Endothelial cell (in vitro differentiated cells): ENCODE measurements around the gene DXO. TPM values are rescaled to one million over a fixed set of nuclear protein-coding genes. Genes with fewer than 3 reads are reported as not detected.
A peak's percentile ranks its signal among the peaks of the same experiment; 100 is the strongest.

Experiments
- DNase-seq: peaks from one replicate; pipeline ENCODE4 v3.0.0; 2021; ENCODE audit warnings: low spot score
- H3K27ac Mint-ChIP-seq: one replicate; pipeline ENCODE4 v1.8.0; 2021; ENCODE audit warnings: mixed read lengths, inconsistent platforms; ENCODE audit not compliant: unreplicated experiment
- H3K27me3 Mint-ChIP-seq: one replicate; pipeline ENCODE4 v1.8.0; 2021; ENCODE audit warnings: mild to moderate bottlenecking, moderate library complexity, mixed read lengths, inconsistent platforms; ENCODE audit not compliant: unreplicated experiment
- H3K36me3 Mint-ChIP-seq: one replicate; pipeline ENCODE4 v1.8.0; 2021; ENCODE audit warnings: mild to moderate bottlenecking, low read depth, mixed read lengths, inconsistent platforms; ENCODE audit not compliant: unreplicated experiment
- H3K4me1 Mint-ChIP-seq: one replicate; pipeline ENCODE4 v1.8.0; 2021; ENCODE audit warnings: mild to moderate bottlenecking, mixed read lengths, inconsistent platforms; ENCODE audit not compliant: unreplicated experiment
- H3K4me3 Mint-ChIP-seq: one replicate; pipeline ENCODE4 v1.8.0; 2021; ENCODE audit warnings: mild to moderate bottlenecking, mixed read lengths, inconsistent platforms; ENCODE audit not compliant: unreplicated experiment
- H3K9me3 Mint-ChIP-seq: one replicate; pipeline ENCODE4 v1.8.0; 2021; ENCODE audit warnings: mixed read lengths, inconsistent platforms; ENCODE audit not compliant: unreplicated experiment
- CTCF ChIP-seq: fragments of 200-600 bp; sonication (generic); IDR thresholded peaks from one replicate; pipeline ENCODE4 v1.5.0; 2021; ENCODE audit warnings: antibody characterized with exemption; ENCODE audit not compliant: unreplicated experiment
- total RNA-seq: library from RNA; stranded (reverse); fragmentation: NEBNext Ultra II Directional; extraction: Animal tissue kit (Norgen Biotek cat#: 25700); gene quantifications from one replicate; pipeline ENCODE4 v1.2.1, GENCODE V29; 2021; ENCODE audit not compliant: unreplicated experiment

Gene DXO
- total RNA-seq, 1 donor from 2014 or later: 12.6 TPM

DNA sequence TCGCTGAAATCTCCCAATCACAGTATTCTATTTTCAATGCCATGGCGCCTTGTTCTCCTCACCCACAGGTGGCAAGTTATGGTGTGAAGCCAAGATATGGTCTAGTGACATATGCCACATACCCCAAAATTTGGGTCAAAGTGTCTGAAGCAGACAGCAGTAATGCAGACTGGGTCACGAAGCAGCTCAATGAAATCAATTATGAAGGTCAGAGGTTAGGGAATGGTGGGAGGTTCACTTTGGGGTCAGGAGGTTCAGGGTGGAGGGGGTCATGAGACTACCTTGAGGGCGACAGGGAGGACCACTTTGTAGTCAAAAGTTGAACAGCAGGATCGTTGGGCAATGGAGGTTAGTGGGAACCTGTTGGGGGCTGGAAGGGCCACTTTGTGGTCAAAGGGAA lies 23.6 kb downstream of the DXO start:
- Mint-ChIP-seq H3K4me1 (peaks cover 2% of the 10 kb centered on the region), H3K36me3 (peaks cover 14% of the 10 kb centered on the region), H3K27ac (peak overlapping the region; percentile 26), H3K9me3 (no peaks in the 10 kb centered on the region), H3K27me3 (peaks cover 20% of the 10 kb centered on the region), H3K4me3 (peak overlapping the region; percentile 73)
- no peak for DNase-seq
- no peak for TF ChIP-seq CTCF

DNA sequence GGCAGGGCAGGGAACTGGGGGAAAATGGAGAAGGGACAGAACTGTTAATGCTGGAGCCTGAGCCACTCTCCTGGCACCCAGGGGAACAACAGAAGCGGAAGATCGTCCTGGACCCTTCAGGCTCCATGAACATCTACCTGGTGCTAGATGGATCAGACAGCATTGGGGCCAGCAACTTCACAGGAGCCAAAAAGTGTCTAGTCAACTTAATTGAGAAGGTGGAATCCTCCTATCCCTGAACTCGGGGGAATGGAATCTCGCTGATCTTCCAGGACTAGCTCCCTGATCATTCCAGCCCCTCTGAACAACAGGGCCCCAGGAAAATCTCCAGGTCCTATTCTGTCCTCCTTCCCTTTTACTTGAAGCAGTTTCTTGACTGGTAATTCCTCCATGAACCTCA lies 24.1 kb downstream of the DXO start:
- Mint-ChIP-seq H3K27ac (peak overlapping the region; percentile 2), H3K9me3 (no peaks in the 10 kb centered on the region), H3K4me3 (peak overlapping the region; percentile 26), H3K36me3 (peaks cover 10% of the 10 kb centered on the region), H3K27me3 (peaks cover 20% of the 10 kb centered on the region), H3K4me1 (peaks cover 2% of the 10 kb centered on the region)
- no peak for TF ChIP-seq CTCF
- DNase-seq: no peak

GRCh38 chr6:31947070-31947675 lies 24.8 kb downstream of the DXO start:
- Mint-ChIP-seq H3K27me3 (peaks cover 20% of the 10 kb centered on the region), H3K4me1 (peaks cover 2% of the 10 kb centered on the region), H3K27ac (peak overlapping the region; percentile 2), H3K4me3 (peak overlapping the region; percentile 26), H3K9me3 (no peaks in the 10 kb centered on the region), H3K36me3 (peaks cover 9% of the 10 kb centered on the region)
- DNase-seq: no peak
- TF ChIP-seq CTCF: no peak

- peaks cover 20% of the 10 kb centered on the region for H3K27me3 Mint-ChIP-seq
- H3K27ac Mint-ChIP-seq: no peak overlapping the region
- peaks cover 2% of the 10 kb centered on the region for H3K4me1 Mint-ChIP-seq
- no peak for DNase-seq
- peaks cover 9% of the 10 kb centered on the region for H3K36me3 Mint-ChIP-seq
- no peak overlapping the region for H3K4me3 Mint-ChIP-seq
- no peak for TF ChIP-seq CTCF
- H3K9me3 Mint-ChIP-seq: no peaks in the 10 kb centered on the region
Observed at GRCh38 chr6:31946370-31946885, 25.5 kb downstream of the DXO start.

DNA sequence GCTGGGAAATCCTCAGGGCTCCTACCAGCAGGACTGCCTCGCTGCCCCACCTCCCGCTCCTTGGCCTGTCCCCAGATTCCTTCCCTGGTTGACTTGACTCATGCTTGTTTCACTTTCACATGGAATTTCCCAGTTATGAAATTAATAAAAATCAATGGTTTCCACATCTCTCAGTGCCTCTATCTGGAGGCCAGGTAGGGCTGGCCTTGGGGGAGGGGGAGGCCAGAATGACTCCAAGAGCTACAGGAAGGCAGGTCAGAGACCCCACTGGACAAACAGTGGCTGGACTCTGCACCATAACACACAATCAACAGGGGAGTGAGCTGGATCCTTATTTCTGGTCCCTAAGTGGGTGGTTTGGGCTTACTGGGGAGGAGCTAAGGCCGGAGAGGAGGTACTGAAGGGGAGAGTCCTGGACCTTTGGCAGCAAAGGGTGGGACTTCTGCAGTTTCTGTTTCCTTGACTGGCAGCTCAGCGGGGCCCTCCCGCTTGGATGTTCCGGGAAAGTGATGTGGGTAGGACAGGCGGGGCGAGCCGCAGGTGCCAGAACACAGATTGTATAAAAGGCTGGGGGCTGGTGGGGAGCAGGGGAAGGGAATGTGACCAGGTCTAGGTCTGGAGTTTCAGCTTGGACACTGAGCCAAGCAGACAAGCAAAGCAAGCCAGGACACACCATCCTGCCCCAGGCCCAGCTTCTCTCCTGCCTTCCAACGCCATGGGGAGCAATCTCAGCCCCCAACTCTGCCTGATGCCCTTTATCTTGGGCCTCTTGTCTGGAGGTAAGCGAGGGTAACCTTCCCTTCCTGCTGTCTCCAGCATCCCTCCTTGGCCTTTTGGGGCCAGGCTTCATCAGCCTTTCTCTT lies 26.2 kb downstream of the DXO start, which contains the start of gene CFB:
TSS of gene CFB (plus strand) at position 589 of the 863 bp plus-strand sequence. CDS start at position 716, 127 bp downstream.
- TF ChIP-seq CTCF: no peak
- Mint-ChIP-seq H3K9me3 (no peaks in the 10 kb centered on the region), H3K27me3 (peaks cover 18% of the 10 kb centered on the region), H3K4me1 (peaks cover 2% of the 10 kb centered on the region), H3K4me3 (no peak within 1 kb of the TSS), H3K27ac (no peak within 1 kb of the TSS), H3K36me3 (peaks cover 5% of the 10 kb centered on the region)
- no peak for DNase-seq
